NCI-H2029 treated with DMSO at 0.1 percent for 48 hours (cell line): ENCODE measurements around the gene HIVEP3.

Experiments used
- DNase-seq: peaks from one replicate; lab custom pipeline; 2025; lab: John Stamatoyannopoulos, UW

Gene HIVEP3

GRCh38 chr1:41665962-41666917 lies 252.5 kb downstream of the HIVEP3 start:
- DNase-seq, result peak; percentile 76

- DNase-seq, result no peak
Observed at GRCh38 chr1:41664861-41665640, 253.7 kb downstream of the HIVEP3 start.

GRCh38 chr1:41663671-41664400 lies 254.9 kb downstream of the HIVEP3 start:
- DNase-seq, result no peak

- DNase-seq, result no peak
Observed at GRCh38 chr1:41662765-41663437, 255.8 kb downstream of the HIVEP3 start.

GRCh38 chr1:41662061-41662764 lies 256.5 kb downstream of the HIVEP3 start:
- DNase-seq, result peak; percentile 91

- DNase-seq, result peak; percentile 91
Observed at GRCh38 chr1:41661428-41662060, 257.2 kb downstream of the HIVEP3 start.

- DNase-seq, result no peak
Observed at GRCh38 chr1:41660570-41661427, 257.9 kb downstream of the HIVEP3 start.

GRCh38 chr1:41659903-41660302 lies 258.8 kb downstream of the HIVEP3 start:
- DNase-seq, result no peak

GRCh38 chr1:41659159-41659495 lies 259.6 kb downstream of the HIVEP3 start:
- no peak for DNase-seq

- DNase-seq, result no peak
Observed at GRCh38 chr1:41658431-41659158, 260.1 kb downstream of the HIVEP3 start.

- DNase-seq, result no peak
Observed at GRCh38 chr1:41657679-41658295, 260.9 kb downstream of the HIVEP3 start.

- no peak for DNase-seq
Observed at GRCh38 chr1:41656825-41657500, 261.8 kb downstream of the HIVEP3 start.

- DNase-seq, result no peak
Observed at GRCh38 chr1:41656068-41656467, 262.7 kb downstream of the HIVEP3 start.

- DNase-seq, result no peak
Observed at GRCh38 chr1:41655632-41656031, 263.1 kb downstream of the HIVEP3 start.

GRCh38 chr1:41653574-41653973 lies 265.1 kb downstream of the HIVEP3 start:
- DNase-seq, result no peak

GRCh38 chr1:41652384-41653265 lies 266.1 kb downstream of the HIVEP3 start:
- DNase-seq, result no peak
